GM04503 (cell line): ENCODE data around the gene GRAMD4.

Experiments used
- DNase-seq: peaks from one replicate; pipeline ENCODE4 v3.0.0-alpha.2; 2012; ENCODE audit warnings: low read depth

Gene GRAMD4

GRCh38 chr22:46725096-46725495 lies 104.9 kb downstream of the GRAMD4 start:
- DNase-seq = no peak

GRCh38 chr22:46726066-46726985 lies 106.1 kb downstream of the GRAMD4 start:
- DNase-seq = no peak

- no peak for DNase-seq
These were observed 106.8 kb downstream of the GRAMD4 start for GRCh38 chr22:46726986-46727317.

GRCh38 chr22:46727813-46728364 lies 107.7 kb downstream of the GRAMD4 start:
- DNase-seq = no peak

- no peak for DNase-seq
These were observed 108.3 kb downstream of the GRAMD4 start for GRCh38 chr22:46728470-46728869.
